Measurements from ENCODE around the gene SMOC1.

SMOC1 gene

DNA sequence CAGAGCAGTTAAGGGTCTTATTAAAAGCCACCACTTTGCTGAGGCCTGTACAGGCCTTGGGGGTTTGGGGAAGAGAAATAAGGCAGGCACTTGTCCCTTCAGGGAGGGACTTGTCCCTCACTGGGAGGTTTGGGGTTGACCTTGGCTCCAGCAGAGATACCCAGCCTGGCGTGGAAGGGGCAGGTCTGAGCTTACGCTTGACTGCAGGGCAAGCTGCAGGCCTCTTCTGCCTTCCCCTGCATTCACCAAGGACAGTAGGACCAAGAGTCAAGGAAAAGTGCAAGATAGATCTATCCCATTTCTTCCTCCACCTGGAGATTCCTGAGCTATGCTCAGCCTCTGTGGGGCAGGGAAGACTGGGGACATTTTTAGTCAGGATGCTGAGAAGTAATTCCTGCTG is 154.3 kb downstream of the SMOC1 start:
- DNase-seq (ENCODE audit: low spot score) = no peak

DNA sequence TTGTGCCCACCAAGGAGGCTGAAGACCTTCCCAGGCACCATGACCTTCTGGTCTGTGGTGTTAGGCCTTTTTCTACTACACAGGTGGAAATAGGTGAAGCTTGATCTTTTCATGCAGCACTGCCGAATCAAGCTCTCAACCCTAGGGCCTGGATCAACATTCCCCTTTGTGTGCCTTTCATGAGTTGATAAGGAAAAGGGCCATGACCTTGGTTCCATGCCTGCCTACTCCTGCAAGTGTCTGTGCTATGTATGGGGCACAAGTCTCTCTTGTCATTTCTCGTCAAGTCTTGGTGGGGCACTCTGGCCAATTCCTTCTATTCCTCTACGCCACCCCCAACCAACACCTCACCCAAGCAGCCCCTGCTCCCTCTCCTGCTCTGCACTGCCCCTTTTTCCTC is 155.0 kb downstream of the SMOC1 start:
- no peak for DNase-seq (ENCODE audit: low spot score)

DNA sequence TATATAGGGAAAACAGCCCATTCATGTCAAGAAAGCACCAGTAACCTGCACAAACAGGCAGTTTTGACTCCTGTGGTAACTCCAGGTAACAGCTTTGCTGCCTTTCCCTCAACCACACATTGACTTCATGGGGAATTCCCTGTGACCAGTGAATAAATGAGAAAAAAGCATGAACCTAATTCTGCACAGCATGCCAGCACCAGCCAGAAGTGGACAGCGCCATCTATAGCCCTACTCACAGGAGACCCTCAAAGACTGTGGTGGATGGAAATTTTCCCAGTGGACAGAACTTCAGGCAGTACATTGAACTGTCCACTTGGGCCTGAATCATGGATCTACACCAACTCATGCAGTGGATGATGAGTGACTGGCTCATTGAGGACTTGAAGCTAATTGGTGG is 157.4 kb downstream of the SMOC1 start:
- DNase-seq (ENCODE audit: low spot score) = no peak

- no peak for DNase-seq (ENCODE audit: low spot score)
Measured at GRCh38 chr14:70043001-70043400, 163.8 kb downstream of the SMOC1 start.

DNA sequence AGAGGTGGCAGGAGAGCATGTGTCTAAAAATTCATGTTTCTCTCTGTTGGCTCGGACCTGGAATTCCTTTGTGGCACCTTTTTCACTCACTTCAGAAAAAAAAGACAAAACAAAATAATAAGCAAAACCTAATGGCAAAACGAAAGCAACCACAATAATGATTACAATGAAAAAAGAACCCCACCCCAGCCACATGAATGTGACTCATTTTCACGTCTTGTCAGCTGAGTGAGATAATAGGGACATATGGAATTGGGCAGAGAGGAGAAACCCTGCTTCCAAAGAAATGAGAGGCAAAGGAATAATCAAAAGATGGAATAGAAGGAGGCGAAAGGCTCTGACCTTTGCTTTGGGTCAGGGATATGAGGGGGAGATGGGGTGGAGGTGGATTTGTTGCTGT is 166.1 kb downstream of the SMOC1 start:
- no peak for DNase-seq (ENCODE audit: low spot score)

DNA sequence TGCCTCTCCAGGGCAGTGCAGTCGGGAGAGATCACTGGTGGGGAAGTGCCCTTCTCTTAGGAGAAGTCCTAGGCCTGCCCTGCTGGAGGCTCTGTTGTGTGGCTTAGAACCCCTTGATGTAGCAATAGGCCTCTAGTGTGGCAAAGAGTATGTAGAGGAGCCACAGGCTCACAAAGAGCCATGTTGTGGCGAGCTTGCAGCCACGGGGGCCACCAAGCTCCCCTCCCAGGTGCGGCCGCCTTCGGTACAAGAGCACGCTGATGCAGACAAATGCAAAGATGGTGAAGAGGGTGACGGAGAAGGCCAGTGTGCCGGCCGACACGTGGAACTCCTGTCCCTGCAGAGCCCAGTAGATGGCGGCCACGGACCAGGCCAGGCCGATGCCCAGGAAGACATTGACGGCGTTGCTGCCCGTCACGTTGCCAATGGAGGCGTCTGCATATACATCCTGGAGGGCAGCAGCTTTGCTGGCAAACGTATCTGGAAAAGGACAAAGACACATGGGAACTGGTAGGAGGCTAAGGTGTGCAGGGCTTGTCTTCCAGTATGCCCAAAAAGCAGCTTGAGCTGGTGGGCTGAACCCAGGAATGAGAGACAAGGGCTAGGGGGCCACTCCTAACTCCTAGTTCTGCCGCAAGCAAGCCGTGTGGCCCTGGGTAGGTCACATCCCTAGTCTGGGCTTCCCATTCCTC is 166.8 kb downstream of the SMOC1 start:
- DNase-seq (ENCODE audit: low spot score) = peak; percentile 76

- DNase-seq (ENCODE audit: low spot score) = no peak
Measured at GRCh38 chr14:70047598-70048312, 168.5 kb downstream of the SMOC1 start.

- DNase-seq (ENCODE audit: low spot score) = no peak
Measured at GRCh38 chr14:70048313-70048654, 169.1 kb downstream of the SMOC1 start.

GRCh38 chr14:70049605-70050004 is 170.4 kb downstream of the SMOC1 start:
- DNase-seq (ENCODE audit: low spot score) = peak; percentile 16

DNA sequence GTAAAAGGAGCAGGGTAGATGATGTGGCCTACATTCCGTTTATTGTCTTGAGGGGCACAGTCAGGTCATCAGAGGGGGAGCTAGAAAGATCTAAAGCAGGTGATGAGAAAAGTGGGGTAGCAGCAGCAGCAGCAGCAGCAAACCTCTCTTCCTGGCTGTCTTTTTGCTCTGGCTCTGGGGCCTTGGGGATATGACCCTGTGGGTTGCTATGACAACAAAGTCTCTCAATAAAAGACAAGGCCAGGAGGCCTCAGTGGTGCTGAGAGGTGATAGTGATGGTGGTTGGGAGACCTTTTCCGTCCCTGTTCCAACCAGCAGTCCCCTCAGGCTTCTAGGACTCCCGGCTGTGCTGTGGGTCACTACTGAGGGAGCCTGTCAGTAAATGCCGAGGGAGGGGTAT is 170.9 kb downstream of the SMOC1 start:
- no peak for DNase-seq (ENCODE audit: low spot score)

GRCh38 chr14:70052990-70053389 is 173.8 kb downstream of the SMOC1 start:
- DNase-seq (ENCODE audit: low spot score) = no peak

DNA sequence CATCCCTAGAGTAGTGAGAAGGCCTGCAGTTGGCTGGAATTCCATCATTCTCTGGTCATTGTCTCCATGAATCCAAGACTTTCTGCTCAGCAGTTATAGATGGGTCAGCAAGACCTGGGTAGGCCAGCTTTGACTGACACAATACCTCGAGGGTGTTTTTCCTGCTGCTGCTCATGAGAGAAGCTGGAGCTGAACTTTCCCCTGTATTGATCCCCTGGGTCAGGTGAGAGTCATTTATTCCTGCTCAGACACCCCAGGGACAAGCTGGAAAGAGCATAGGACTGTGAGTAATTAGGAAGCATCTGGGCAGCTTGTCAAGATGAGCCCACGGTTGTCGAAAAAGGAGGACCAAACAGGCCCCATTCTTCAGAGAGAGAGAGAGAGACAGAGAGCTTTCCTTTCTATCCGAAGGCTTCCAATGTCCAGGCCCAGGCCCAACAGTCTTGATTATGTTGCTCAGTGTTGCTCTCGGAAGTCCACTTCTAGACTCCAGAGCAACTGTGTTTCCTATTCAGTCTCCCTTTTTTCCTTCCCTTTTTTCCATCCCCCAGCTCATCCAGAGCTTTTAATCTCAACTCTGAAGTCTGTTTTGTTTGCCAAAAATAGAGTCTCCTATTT is 178.4 kb downstream of the SMOC1 start:
- DNase-seq (ENCODE audit: low spot score) = no peak

GRCh38 chr14:70059545-70059944 is 180.3 kb downstream of the SMOC1 start:
- DNase-seq (ENCODE audit: low spot score) = no peak

GRCh38 chr14:70061108-70061507 is 181.9 kb downstream of the SMOC1 start:
- no peak for DNase-seq (ENCODE audit: low spot score)

- no peak for DNase-seq (ENCODE audit: low spot score)
Measured at GRCh38 chr14:70064136-70064865, 185.1 kb downstream of the SMOC1 start.

- DNase-seq (ENCODE audit: low spot score) = no peak
Measured at GRCh38 chr14:70067810-70068209, 188.6 kb downstream of the SMOC1 start.

DNA sequence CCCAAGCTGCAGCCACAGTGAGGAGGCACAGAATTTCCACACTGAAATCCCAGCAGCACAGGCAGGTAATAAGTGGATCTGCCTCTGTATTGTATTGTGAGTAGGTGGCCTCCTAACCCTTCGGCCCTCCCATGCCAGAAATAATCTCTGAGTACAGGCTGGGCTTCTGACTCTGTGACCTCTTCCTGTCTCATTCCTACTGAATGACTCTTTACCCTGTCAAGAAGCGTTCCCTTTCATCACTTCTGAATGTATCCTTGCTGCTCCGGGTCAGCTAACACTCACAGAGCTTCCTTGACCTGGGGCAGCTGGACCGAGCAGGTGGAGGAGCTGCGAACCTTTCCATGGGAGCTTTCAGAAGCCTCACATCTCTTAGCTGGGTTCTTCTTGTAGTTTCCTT is 190.0 kb downstream of the SMOC1 start:
- no peak for DNase-seq (ENCODE audit: low spot score)

GRCh38 chr14:70073924-70074566 is 194.8 kb downstream of the SMOC1 start:
- DNase-seq (ENCODE audit: low spot score) = peak; percentile 61

- DNase-seq (ENCODE audit: low spot score) = no peak
Measured at GRCh38 chr14:70077005-70077404, 197.8 kb downstream of the SMOC1 start.

- no peak for DNase-seq (ENCODE audit: low spot score)
Measured at GRCh38 chr14:70077720-70078119, 198.5 kb downstream of the SMOC1 start.

DNA sequence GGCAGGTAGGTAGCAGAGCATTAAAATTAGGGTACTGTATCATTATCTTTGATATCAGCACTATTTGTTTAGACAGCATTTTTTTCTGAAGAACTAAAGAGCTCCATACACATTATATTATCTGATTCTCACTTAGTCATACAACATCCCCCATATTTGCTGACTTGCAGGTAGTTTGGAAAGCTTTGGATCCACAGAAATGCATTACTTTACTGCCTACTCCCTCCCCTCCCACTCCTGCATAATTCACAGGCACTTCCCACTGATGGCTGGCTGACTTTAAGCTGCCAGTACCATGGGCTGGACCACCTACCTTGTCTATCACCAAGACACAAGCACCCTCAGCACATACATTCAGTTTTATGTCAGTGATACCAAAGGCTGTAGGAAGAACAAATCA is 199.1 kb downstream of the SMOC1 start:
- DNase-seq (ENCODE audit: low spot score) = no peak

GRCh38 chr14:70080076-70080475 is 200.9 kb downstream of the SMOC1 start:
- DNase-seq (ENCODE audit: low spot score) = no peak

All from SK-N-DZ (cell line).